Smooth muscle cell (in vitro differentiated cells): ENCODE data around the gene AIG1. TPM values are rescaled to one million over a fixed set of nuclear protein-coding genes. Genes with fewer than 3 reads are reported as not detected.
"Not testable (repeated sequence)": the region's sequence is repeated elsewhere in the genome, so short reads cannot be mapped to it uniquely, and the experiment has no call there.

Experiments used
- DNase-seq: peaks from one replicate; lab custom pipeline; 2025; ENCODE audit not compliant: unreplicated experiment; lab: John Stamatoyannopoulos, UW
- H2AFZ ChIP-seq: fragments of 200-600 bp; sonication (generic); 2 replicates; pipeline ENCODE4 v1.6.0; 2016; ENCODE audit warnings: antibody characterized with exemption, low read depth, mild to moderate bottlenecking
- H3F3A ChIP-seq: fragments of 200-600 bp; sonication (generic); 2 replicates; pipeline ENCODE4 v1.6.0; 2017; ENCODE audit warnings: antibody characterized with exemption, low read depth
- H3K27ac ChIP-seq: fragments of 200-600 bp; sonication (generic); 2 replicates; pipeline ENCODE4 v1.5.1; 2016; ENCODE audit warnings: low read depth, mild to moderate bottlenecking
- H3K27me3 ChIP-seq: fragments of 200-600 bp; sonication (generic); 2 replicates; pipeline ENCODE4 v1.6.1; 2016; ENCODE audit warnings: low read depth, mild to moderate bottlenecking
- H3K36me3 ChIP-seq: fragments of 200-600 bp; sonication (generic); 2 replicates; pipeline ENCODE4 v1.5.1; 2016; ENCODE audit warnings: low read depth
- H3K4me1 ChIP-seq: fragments of 200-600 bp; sonication (generic); 2 replicates; pipeline ENCODE4 v1.5.1; 2016; ENCODE audit warnings: low read depth
- H3K4me2 ChIP-seq: fragments of 200-600 bp; sonication (generic); 2 replicates; pipeline ENCODE4 v1.6.0; 2016; ENCODE audit warnings: mild to moderate bottlenecking
- H3K4me3 ChIP-seq: fragments of 200-600 bp; sonication (generic); 2 replicates; pipeline ENCODE4 v1.5.1; 2016; ENCODE audit warnings: mild to moderate bottlenecking
- H3K79me2 ChIP-seq: fragments of 200-600 bp; sonication (generic); 2 replicates; pipeline ENCODE4 v1.6.0; 2016; ENCODE audit warnings: low read depth, mild to moderate bottlenecking
- H3K9ac ChIP-seq: fragments of 200-600 bp; sonication (generic); 2 replicates; pipeline ENCODE4 v1.6.0; 2016; ENCODE audit warnings: low read depth
- H3K9me3 ChIP-seq: fragments of 200-600 bp; sonication (generic); replicated peaks from 2 replicates; pipeline ENCODE4 v1.5.1; 2016; ENCODE audit warnings: low read depth
- H4K20me1 ChIP-seq: fragments of 200-600 bp; sonication (generic); 2 replicates; pipeline ENCODE4 v1.6.0; 2016; ENCODE audit warnings: low read depth
- WGBS: methylation state at CpG from one replicate; pipeline ENCODE4 v1.1.7; 2016; ENCODE audit warnings: low lambda C conversion rate; 5-methylcytosine and 5-hydroxymethylcytosine counted together
- polyA plus RNA-seq: library from polyadenylated mRNA; unstranded; fragments of >200 nt; fragmentation: Nextera tagmentation; extraction: Ambion mirVana; gene quantifications from 2 replicates; pipeline ENCODE4 v1.2.1, GENCODE V29; 2016
- total RNA-seq: library from RNA; depleted of rRNA; stranded (reverse); fragments of >200 nt; gene quantifications from 2 replicates; pipeline ENCODE4 v1.2.3, GENCODE V29; 2014
- TF ChIP-seq, protein P1 (sequence below): fragments of 200-600 bp; sonication (generic); IDR thresholded peaks from 2 replicates; pipeline ENCODE4 v1.5.1; 2017; ENCODE audit warnings: borderline replicate concordance, mild to moderate bottlenecking, antibody characterized with exemption; ENCODE audit not compliant: insufficient read depth, poor library complexity, severe bottlenecking

The AIG1 gene
- total and polyA plus RNA-seq, 2 experiments from 2014 or later, result 9.1 to 25.9 TPM

DNA sequence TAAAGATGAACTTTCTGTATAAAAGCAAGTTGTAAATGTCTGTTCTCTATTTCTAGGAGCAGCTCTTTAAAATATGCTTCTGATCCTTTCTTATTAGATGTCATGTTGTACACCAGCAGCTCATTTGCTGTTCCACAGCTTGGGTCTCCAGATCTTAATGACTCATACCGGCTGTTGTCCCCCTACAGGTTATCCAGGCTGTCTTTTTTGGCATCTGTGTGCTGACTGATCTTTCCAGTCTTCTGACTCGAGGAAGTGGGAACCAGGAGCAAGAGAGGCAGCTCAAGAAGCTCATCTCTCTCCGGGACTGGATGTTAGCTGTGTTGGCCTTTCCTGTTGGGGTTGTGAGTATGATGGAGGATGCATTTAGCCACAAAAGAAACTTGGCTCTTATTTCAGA is 76.0 kb downstream of the AIG1 start:
- no peak for DNase-seq
- no peaks in the 10 kb centered on the region for H3K9me3 ChIP-seq
- H2AFZ ChIP-seq, result no peak overlapping the region
- H3K27ac ChIP-seq, result no peak overlapping the region
- no peak overlapping the region for H3K9ac ChIP-seq
- H3K4me3 ChIP-seq, result no peak overlapping the region
- no peaks in the 10 kb centered on the region for H3K36me3 ChIP-seq
- no peak overlapping the region for H3K4me2 ChIP-seq
- H3K79me2 ChIP-seq, result no peaks in the 10 kb centered on the region
- TF ChIP-seq, protein P1, sequence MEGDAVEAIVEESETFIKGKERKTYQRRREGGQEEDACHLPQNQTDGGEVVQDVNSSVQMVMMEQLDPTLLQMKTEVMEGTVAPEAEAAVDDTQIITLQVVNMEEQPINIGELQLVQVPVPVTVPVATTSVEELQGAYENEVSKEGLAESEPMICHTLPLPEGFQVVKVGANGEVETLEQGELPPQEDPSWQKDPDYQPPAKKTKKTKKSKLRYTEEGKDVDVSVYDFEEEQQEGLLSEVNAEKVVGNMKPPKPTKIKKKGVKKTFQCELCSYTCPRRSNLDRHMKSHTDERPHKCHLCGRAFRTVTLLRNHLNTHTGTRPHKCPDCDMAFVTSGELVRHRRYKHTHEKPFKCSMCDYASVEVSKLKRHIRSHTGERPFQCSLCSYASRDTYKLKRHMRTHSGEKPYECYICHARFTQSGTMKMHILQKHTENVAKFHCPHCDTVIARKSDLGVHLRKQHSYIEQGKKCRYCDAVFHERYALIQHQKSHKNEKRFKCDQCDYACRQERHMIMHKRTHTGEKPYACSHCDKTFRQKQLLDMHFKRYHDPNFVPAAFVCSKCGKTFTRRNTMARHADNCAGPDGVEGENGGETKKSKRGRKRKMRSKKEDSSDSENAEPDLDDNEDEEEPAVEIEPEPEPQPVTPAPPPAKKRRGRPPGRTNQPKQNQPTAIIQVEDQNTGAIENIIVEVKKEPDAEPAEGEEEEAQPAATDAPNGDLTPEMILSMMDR, result no peak
- 74% methylated on average over 3 of the region's 3 CpGs for WGBS
- no peaks in the 10 kb centered on the region for H3F3A ChIP-seq
- no peaks in the 10 kb centered on the region for H3K4me1 ChIP-seq
- no peaks in the 10 kb centered on the region for H4K20me1 ChIP-seq
- no peaks in the 10 kb centered on the region for H3K27me3 ChIP-seq

DNA sequence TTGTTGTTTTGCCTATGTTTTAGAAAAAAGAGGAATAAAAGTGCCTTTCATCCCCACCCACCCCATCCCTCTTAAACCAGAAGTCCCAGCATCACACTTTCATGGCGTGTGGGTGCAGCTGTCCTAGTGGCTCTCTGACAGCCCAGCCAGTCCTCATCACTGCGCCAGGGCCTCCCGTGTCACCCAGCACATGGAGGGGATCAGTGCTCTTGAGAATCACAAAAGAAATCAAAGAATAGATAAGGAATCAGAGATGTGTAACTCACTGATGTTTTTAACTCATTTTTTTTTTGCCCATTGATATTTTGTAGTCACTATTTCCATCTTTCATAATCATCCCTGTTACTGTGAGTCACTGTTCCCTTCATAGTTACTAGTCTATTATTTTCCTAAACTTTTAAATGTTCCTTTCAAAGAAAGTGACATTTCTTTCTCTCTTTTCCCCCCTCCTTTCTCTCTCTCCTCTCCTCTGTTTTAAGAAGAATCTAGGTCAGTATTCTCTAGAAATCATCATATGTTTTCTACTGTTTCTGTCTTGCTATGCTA is 78.6 kb downstream of the AIG1 start:
- Histone ChIP-seq H3K9me3 (no peaks in the 10 kb centered on the region), H2AFZ (no peak overlapping the region), H3K4me1 (no peaks in the 10 kb centered on the region), H3K4me2 (no peak overlapping the region), H3F3A (no peaks in the 10 kb centered on the region), H3K27ac (no peak overlapping the region), H4K20me1 (no peaks in the 10 kb centered on the region), H3K79me2 (no peaks in the 10 kb centered on the region), H3K9ac (no peak overlapping the region), H3K27me3 (no peaks in the 10 kb centered on the region), H3K36me3 (no peaks in the 10 kb centered on the region), H3K4me3 (no peak overlapping the region)
- no peak for DNase-seq
- TF ChIP-seq, protein P1, result no peak
- 82% methylated on average over 3 of the region's 3 CpGs for WGBS

DNA sequence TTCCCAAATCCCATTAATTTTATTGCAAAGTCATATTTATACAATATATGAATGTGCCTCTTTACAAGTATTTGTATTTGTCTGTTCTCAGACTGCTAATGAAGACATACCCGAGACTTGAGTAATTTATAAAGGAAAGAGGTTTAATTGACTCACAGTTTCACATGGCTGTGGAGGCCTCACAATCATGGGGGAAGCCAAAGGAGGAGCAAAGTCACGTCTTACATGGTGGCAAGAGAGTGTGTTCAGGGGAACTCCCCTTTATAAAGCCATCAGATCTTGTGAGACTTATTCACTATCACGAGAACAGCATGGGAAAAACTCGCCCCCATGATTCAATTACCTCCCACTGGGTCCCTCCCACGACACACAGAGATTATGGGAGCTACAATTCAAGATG is 79.2 kb downstream of the AIG1 start:
- 85% methylated on average over 5 of the region's 5 CpGs for WGBS
- H4K20me1 ChIP-seq, H3K27ac ChIP-seq, DNase-seq, H3K27me3 ChIP-seq, H3K9ac ChIP-seq, H3K9me3 ChIP-seq, H2AFZ ChIP-seq, H3K4me2 ChIP-seq, H3K36me3 ChIP-seq, H3K4me3 ChIP-seq, H3F3A ChIP-seq, H3K4me1 ChIP-seq, H3K79me2 ChIP-seq: not testable (repeated sequence)

DNA sequence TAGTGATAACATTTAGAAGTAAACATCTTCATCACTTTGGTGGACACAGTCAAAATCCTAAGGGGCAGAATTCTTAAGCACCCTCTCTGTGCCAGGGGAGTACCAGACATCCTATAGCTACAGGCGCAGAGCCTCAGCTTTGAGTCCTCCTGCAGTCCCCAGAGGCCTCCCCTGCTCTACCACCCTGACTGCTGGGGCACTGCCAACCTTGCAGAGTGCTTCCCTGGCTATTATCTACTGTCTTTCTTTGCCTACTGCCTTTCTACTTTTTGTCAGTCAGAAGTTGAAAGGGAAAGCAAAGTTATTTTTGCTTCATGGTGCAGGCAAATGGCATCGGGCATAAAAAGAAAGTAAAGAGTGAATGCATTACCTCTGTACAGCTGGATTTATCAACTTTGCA is 80.1 kb downstream of the AIG1 start:
- Histone ChIP-seq H3K36me3 (no peaks in the 10 kb centered on the region), H3K27me3 (no peaks in the 10 kb centered on the region), H3K27ac (no peak overlapping the region), H3K79me2 (no peaks in the 10 kb centered on the region), H3K4me1 (no peaks in the 10 kb centered on the region), H2AFZ (no peak overlapping the region), H3K9me3 (no peaks in the 10 kb centered on the region), H3K9ac (no peak overlapping the region), H3F3A (no peaks in the 10 kb centered on the region), H3K4me2 (no peak overlapping the region), H3K4me3 (no peak overlapping the region), H4K20me1 (no peaks in the 10 kb centered on the region)
- DNase-seq, result no peak
- TF ChIP-seq, protein P1, result no peak
- 92% methylated on average over 2 of the region's 2 CpGs for WGBS
